B cell (primary cell): ENCODE data around the gene NCAM1. TPM values are rescaled to one million over a fixed set of nuclear protein-coding genes. Genes with fewer than 3 reads are reported as not detected.
"Not testable (repeated sequence)": the region's sequence is repeated elsewhere in the genome, so short reads cannot be mapped to it uniquely, and the experiment has no call there.

ENCODE experiments used
- ATAC-seq: fragments of 200-7000 bp; cut with Tn5 transposase; one replicate; pipeline ENCODE4 v1.10.0; 2021; ENCODE audit warnings: low read depth, mild to moderate bottlenecking, moderate number of reproducible peaks, moderate library complexity
- CTCF ChIA-PET: fragments of 350-600 bp; sonication (Branson Sonifier 250); formaldehyde crosslinking; loops from one replicate; lab custom pipeline; 2021; ENCODE audit warnings: antibody characterized with exemption, inconsistent platforms; lab: Charles Lee
- POLR2A ChIA-PET: fragments of 350-600 bp; sonication (Branson Sonifier 250); formaldehyde crosslinking; loops from one replicate; lab custom pipeline; 2021; ENCODE audit warnings: antibody characterized with exemption; lab: Charles Lee
- DNase-seq: peaks from one replicate; pipeline ENCODE4 v3.0.0; 2013
- H2AFZ ChIP-seq: 2 replicates; pipeline ENCODE4 v1.6.1; 2012; ENCODE audit warnings: mild to moderate bottlenecking, low read depth, low read length; ENCODE audit not compliant: insufficient read depth, poor library complexity, severe bottlenecking
- H3K27ac ChIP-seq, 2 donors: 1 replicate in 1 of 2; 2 replicates in 1 of 2; pipeline ENCODE4 v1.5.1; 2012 to 2013; ENCODE audit warnings: low read length in 2 of 2, mild to moderate bottlenecking in 2 of 2, moderate library complexity in 1 of 2
- H3K27me3 ChIP-seq, 4 experiments: fragments of 200-600 bp in 1 of 4; sonication (generic) in 1 of 4; replicated peaks in 1 of 4; 1 replicate in 2 of 4; 2 replicates in 2 of 4; pipeline versions ENCODE4 v1.6.1 to v1.7.0; 2013 to 2016; ENCODE audit warnings: low read length in 3 of 4, mild to moderate bottlenecking in 2 of 4, mixed read lengths in 1 of 4, moderate library complexity in 1 of 4; ENCODE audit not compliant: insufficient read depth in 4 of 4, control insufficient read depth in 3 of 4; ENCODE audit errors: control extremely low read depth in 1 of 4
- H3K36me3 ChIP-seq, 2 experiments: replicated peaks in 1 of 2; 1 replicate in 1 of 2; 2 replicates in 1 of 2; pipeline versions ENCODE4 v1.6.1 to v1.7.1; 2013; ENCODE audit warnings: low read length in 1 of 2; ENCODE audit not compliant: insufficient read depth in 2 of 2, control insufficient read depth in 1 of 2; ENCODE audit errors: control extremely low read depth in 1 of 2, extremely low read depth in 1 of 2
- H3K4me1 ChIP-seq, 2 donors: fragments of 200-600 bp in 1 of 2; sonication (generic) in 1 of 2; 1 replicate in 1 of 2; 2 replicates in 1 of 2; pipeline versions ENCODE4 v1.5.1 to v1.6.1; 2013 to 2017; ENCODE audit warnings: low read length in 2 of 2; ENCODE audit not compliant: control insufficient read depth in 2 of 2, insufficient read depth in 2 of 2
- H3K4me2 ChIP-seq: replicated peaks from 2 replicates; pipeline ENCODE3; 2012; ENCODE audit warnings: mild to moderate bottlenecking, low read depth, low read length; ENCODE audit not compliant: poor library complexity, severe bottlenecking
- H3K4me3 ChIP-seq, 5 experiments: fragments of 200-600 bp in 1 of 5; sonication (generic) in 1 of 5; 1 replicate in 3 of 5; 2 replicates in 2 of 5; pipeline versions ENCODE4 v1.5.1 to v1.7.0; 2011 to 2016; ENCODE audit warnings: low read length in 4 of 5, mild to moderate bottlenecking in 4 of 5, low read depth in 2 of 5, control low read depth in 1 of 5, moderate library complexity in 1 of 5; ENCODE audit not compliant: insufficient read depth in 1 of 5; ENCODE audit errors: control extremely low read depth in 1 of 5, extremely low read depth in 1 of 5
- H3K79me2 ChIP-seq: fragments of 200-600 bp; sonication (generic); one replicate; pipeline ENCODE4 v1.6.0; 2016; ENCODE audit warnings: low read length; ENCODE audit not compliant: control insufficient read depth, insufficient read depth
- H3K9ac ChIP-seq: fragments of 200-600 bp; sonication (generic); 2 replicates; pipeline ENCODE4 v1.6.1; 2017; ENCODE audit warnings: mild to moderate bottlenecking, low read length, moderate library complexity
- H3K9me3 ChIP-seq, 3 donors: one replicate each; pipeline versions ENCODE4 v1.6.1 to v1.7.1; 2013; ENCODE audit warnings: low read length in 2 of 3; ENCODE audit not compliant: control insufficient read depth in 2 of 3, insufficient read depth in 1 of 3; ENCODE audit errors: control extremely low read depth in 1 of 3
- H4K20me1 ChIP-seq: 2 replicates; pipeline ENCODE4 v1.6.0; 2012; ENCODE audit warnings: mild to moderate bottlenecking, low read length; ENCODE audit not compliant: insufficient read depth, control insufficient read depth, poor library complexity, severe bottlenecking
- H3K27ac Mint-ChIP-seq: one replicate; pipeline ENCODE4 v1.8.0; 2021; ENCODE audit warnings: mixed read lengths
- H3K27me3 Mint-ChIP-seq: one replicate; pipeline ENCODE4 v1.8.0; 2021; ENCODE audit warnings: mixed read lengths
- H3K4me1 Mint-ChIP-seq: one replicate; pipeline ENCODE4 v1.8.0; 2021; ENCODE audit warnings: mixed read lengths
- H3K4me3 Mint-ChIP-seq: one replicate; pipeline ENCODE4 v1.8.0; 2021; ENCODE audit warnings: mixed read lengths
- H3K9me3 Mint-ChIP-seq: one replicate; pipeline ENCODE4 v1.8.0; 2022; ENCODE audit warnings: mixed read lengths; ENCODE audit not compliant: insufficient read depth
- EZH2 ChIP-seq: IDR thresholded peaks from 2 replicates; pipeline ENCODE4 v1.6.1; 2012; ENCODE audit warnings: borderline replicate concordance, low read depth, mild to moderate bottlenecking, moderate library complexity, low read length; ENCODE audit not compliant: insufficient read depth, poor library complexity, severe bottlenecking
- WGBS: methylation state at CpG from one replicate; pipeline ENCODE4 v1.1.5; 2013; ENCODE audit warnings: missing lambda C conversion rate; ENCODE audit not compliant: insufficient coverage; 5-methylcytosine and 5-hydroxymethylcytosine counted together
- intact Hi-C: fragments of 100-400 bp; cut with micrococcal nuclease; formaldehyde crosslinking; loops from one replicate; pipeline ENCODE4 v1.10.0; 2022
- polyA plus RNA-seq: library from polyadenylated mRNA; depleted of rRNA; stranded (reverse); fragments of >200 nt; gene quantifications from 2 replicates; pipeline ENCODE4 v1.2.3, GENCODE V29; 2012
- total RNA-seq, 2 donors: library from RNA; stranded (reverse); fragments of 120-200 nt in 1 of 2; gene quantifications; 1 replicate in 1 of 2; 2 replicates in 1 of 2; pipeline versions ENCODE4 v1.2.3 to v1.2.4, GENCODE V29; 2013 to 2022
- TF ChIP-seq, protein P1 (sequence below): fragments of 200-600 bp; IDR thresholded peaks from one replicate; pipeline ENCODE4 v1.8.0; 2022; ENCODE audit warnings: antibody characterized with exemption, mild to moderate bottlenecking

Gene NCAM1
- total and polyA plus RNA-seq, 2 donors (not counting 1 experiment from before 2014, with no cell fraction given): 0.37 TPM; not detected in 1

DNA sequence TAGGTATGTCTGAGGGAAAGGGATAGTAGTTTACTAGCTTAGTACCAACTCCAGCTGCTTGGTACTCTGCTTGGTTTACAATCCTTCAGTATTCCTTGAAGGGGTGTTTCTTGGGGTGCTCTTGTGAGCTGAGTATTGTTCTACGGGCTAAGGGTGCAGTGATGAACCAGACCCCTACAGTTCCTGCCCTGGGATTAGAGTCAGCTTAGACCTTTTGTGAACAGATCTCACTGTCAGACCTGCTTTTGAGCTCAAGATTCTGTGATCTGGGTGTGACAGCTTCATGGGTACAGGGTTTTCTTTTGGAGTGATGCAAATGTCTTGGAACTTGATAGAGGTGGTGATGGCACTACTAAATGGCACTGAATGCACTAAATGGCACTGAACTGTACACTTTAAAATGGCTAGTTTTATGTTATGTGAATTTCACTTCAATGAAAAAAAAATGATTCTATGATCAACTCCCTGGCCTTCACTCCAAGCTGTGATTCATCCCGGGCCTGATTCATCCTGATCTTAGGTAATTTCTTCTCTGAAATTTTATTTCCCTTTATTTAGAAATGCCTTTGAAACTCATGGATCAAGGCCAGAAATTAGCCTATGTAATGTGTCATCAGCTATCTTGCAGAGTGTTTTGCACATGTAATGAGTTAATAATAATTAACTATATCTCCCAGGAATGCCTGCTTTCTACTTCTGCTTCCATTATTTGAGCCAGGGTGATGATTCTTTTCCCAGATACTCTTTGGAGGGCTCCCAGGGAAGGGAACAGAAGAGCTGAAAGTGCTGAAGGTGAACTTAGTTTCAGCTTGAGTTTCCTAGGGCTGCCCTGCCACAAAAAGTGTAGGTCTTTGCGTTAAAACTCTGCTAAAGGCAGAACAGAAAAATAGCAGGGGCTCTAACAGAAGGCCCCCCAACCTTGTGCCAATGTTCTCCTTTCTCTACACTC is 87.9 kb downstream of the NCAM1 start:
- Mint-ChIP-seq H3K27me3 (no peaks in the 10 kb centered on the region), H3K27ac (no peak overlapping the region), H3K9me3 (no peaks in the 10 kb centered on the region), H3K4me3 (no peak overlapping the region), H3K4me1 (no peaks in the 10 kb centered on the region)
- no peaks in the 10 kb centered on the region for H4K20me1 ChIP-seq
- H3K4me1 ChIP-seq: no peaks in the 10 kb centered on the region
- no peak overlapping the region for H3K27ac ChIP-seq
- no peak overlapping the region for H3K9ac ChIP-seq
- POLR2A ChIA-PET: no interaction called here
- no peaks in the 10 kb centered on the region for H3K79me2 ChIP-seq
- no peak overlapping the region for H2AFZ ChIP-seq
- no peaks in the 10 kb centered on the region for H3K27me3 ChIP-seq
- TF ChIP-seq, protein P1, sequence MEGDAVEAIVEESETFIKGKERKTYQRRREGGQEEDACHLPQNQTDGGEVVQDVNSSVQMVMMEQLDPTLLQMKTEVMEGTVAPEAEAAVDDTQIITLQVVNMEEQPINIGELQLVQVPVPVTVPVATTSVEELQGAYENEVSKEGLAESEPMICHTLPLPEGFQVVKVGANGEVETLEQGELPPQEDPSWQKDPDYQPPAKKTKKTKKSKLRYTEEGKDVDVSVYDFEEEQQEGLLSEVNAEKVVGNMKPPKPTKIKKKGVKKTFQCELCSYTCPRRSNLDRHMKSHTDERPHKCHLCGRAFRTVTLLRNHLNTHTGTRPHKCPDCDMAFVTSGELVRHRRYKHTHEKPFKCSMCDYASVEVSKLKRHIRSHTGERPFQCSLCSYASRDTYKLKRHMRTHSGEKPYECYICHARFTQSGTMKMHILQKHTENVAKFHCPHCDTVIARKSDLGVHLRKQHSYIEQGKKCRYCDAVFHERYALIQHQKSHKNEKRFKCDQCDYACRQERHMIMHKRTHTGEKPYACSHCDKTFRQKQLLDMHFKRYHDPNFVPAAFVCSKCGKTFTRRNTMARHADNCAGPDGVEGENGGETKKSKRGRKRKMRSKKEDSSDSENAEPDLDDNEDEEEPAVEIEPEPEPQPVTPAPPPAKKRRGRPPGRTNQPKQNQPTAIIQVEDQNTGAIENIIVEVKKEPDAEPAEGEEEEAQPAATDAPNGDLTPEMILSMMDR: no peak
- TF ChIP-seq EZH2: no peak
- WGBS: 96% methylated on average over 2 of the region's 3 CpGs
- DNase-seq: no peak
- peaks cover 0 to 1% (median 0%) of the 10 kb centered on the region in 3 donors for H3K9me3 ChIP-seq
- CTCF ChIA-PET: no interaction called here
- no peak for ATAC-seq
- no peak overlapping the region for H3K4me2 ChIP-seq
- intact Hi-C loops: no loop called here
- H3K36me3 ChIP-seq: no peaks in the 10 kb centered on the region
- no peak overlapping the region for H3K4me3 ChIP-seq

DNA sequence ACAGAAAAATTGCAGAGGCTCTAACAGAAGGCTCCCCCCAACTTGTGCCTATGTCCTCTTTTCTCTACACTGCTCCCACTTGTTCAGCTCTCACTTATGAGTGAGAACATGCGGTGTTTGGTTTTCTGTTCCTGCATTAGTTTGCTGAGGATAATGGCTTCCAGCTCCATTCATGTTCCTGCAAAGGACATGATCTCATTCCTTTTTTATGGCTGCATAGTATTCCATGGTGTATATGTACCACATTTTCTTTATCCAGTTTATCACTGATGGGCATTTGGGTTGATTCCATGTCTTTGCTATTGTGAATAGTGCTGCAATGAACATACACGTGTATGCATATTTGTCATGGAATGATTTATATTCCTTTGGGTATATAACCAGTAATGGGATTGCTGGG is 91.8 kb downstream of the NCAM1 start:
- CTCF ChIA-PET, POLR2A ChIA-PET, H3K36me3 ChIP-seq, H3K4me3 ChIP-seq, H3K4me1 ChIP-seq, H3K4me2 ChIP-seq, H3K9me3 ChIP-seq, intact Hi-C loops, ATAC-seq, H3K27me3 Mint-ChIP-seq, H4K20me1 ChIP-seq, H3K27me3 ChIP-seq, H3K27ac Mint-ChIP-seq, H3K9ac ChIP-seq, H3K4me3 Mint-ChIP-seq, H3K9me3 Mint-ChIP-seq, H2AFZ ChIP-seq, H3K4me1 Mint-ChIP-seq, DNase-seq, H3K27ac ChIP-seq, H3K79me2 ChIP-seq: not testable (repeated sequence)
- no CpG with 5 or more reads among the region's 2 CpGs for WGBS
